ENCODE data around the gene GCK.

The GCK gene

GRCh38 chr7:44196450-44196872 lies 7.2 kb upstream of the GCK start:
- TF ChIP-seq CTCF (IDR thresholded peaks at IDR 0.05; ENCODE audit: low read length, missing control alignments) = peak; percentile 91
- no peak overlapping the region for H3K4me3 ChIP-seq (replicated peaks; ENCODE audit: low read depth, low read length)
- peak; percentile 69 for DNase-seq (ENCODE audit: low read depth)

- TF ChIP-seq CTCF (IDR thresholded peaks at IDR 0.05; ENCODE audit: low read length, missing control alignments) = no peak
- DNase-seq (ENCODE audit: low read depth) = no peak
- no peak overlapping the region for H3K4me3 ChIP-seq (replicated peaks; ENCODE audit: low read depth, low read length)
Measured at GRCh38 chr7:44195889-44196288, 6.7 kb upstream of the GCK start.

- no peak for DNase-seq (ENCODE audit: low read depth)
- no peak for TF ChIP-seq CTCF (IDR thresholded peaks at IDR 0.05; ENCODE audit: low read length, missing control alignments)
- H3K4me3 ChIP-seq (replicated peaks; ENCODE audit: low read depth, low read length) = no peak overlapping the region
Measured at GRCh38 chr7:44194562-44195145, 5.4 kb upstream of the GCK start.

GRCh38 chr7:44194069-44194468 lies 4.8 kb upstream of the GCK start:
- no peak overlapping the region for H3K4me3 ChIP-seq (replicated peaks; ENCODE audit: low read depth, low read length)
- TF ChIP-seq CTCF (IDR thresholded peaks at IDR 0.05; ENCODE audit: low read length, missing control alignments) = no peak
- DNase-seq (ENCODE audit: low read depth) = peak; percentile 23

GRCh38 chr7:44193011-44193802 lies 4.0 kb upstream of the GCK start:
- DNase-seq (ENCODE audit: low read depth) = no peak
- no peak overlapping the region for H3K4me3 ChIP-seq (replicated peaks; ENCODE audit: low read depth, low read length)
- no peak for TF ChIP-seq CTCF (IDR thresholded peaks at IDR 0.05; ENCODE audit: low read length, missing control alignments)

GRCh38 chr7:44191171-44191570 lies 1.9 kb upstream of the GCK start:
- no peak overlapping the region for H3K4me3 ChIP-seq (replicated peaks; ENCODE audit: low read depth, low read length)
- TF ChIP-seq CTCF (IDR thresholded peaks at IDR 0.05; ENCODE audit: low read length, missing control alignments) = no peak
- DNase-seq (ENCODE audit: low read depth) = no peak
